Measurements from ENCODE around the gene CCDC158.
"Not testable (repeated sequence)": the region's sequence is repeated elsewhere in the genome, so short reads cannot be mapped to it uniquely, and the experiment has no call there.

The CCDC158 gene

GRCh38 chr4:76420762-76421581, at the start of gene CCDC158:
Gene CCDC158 (minus strand): TSS chr4:76421141. CDS start chr4:76403207, 17,934 bp downstream.
- DNase-seq = no peak

- no peak for DNase-seq
Measured at GRCh38 chr4:76470532-76470931, 49.6 kb upstream of the CCDC158 start.

DNA sequence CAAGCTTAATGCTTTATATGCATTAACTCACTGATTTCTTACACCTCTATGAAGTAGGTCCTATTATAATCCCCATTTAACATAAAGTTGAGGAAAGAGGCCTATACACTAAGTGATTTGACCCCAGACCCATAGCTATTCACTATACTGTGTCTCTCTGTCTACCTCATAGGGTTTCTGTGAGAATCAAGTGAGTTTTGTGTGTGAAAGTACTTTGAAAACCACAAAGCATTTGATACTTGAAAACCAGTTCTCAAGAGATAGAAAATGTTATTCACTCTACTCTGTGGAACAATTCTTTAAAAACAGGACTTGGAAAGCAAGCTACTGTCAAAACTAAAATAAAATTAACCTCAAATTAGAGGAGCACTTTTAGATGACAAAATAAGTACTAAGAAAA, 49.1 kb upstream of the CCDC158 start:
- no peak for DNase-seq

DNA sequence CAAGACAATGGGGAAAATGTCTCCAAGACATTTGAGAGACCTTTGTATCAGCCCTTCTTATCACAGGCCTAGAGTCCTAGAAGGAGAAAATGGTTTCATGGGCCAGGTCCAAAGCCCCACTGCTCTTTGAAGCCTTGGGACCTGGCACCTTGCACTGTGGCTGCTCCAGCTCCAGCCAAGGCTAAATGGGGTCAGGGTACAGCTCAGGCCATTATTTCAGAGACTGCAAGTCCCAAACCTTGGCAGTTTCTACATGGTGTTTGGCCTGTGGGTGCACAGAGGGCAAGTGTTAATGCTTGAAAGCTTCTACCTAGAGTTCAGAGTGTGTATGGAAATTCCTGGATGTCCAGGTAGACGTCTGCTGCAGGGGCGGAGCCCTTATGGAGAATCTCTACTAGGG, 42.6 kb upstream of the CCDC158 start:
- DNase-seq = no peak

GRCh38 chr4:76459291-76459723, 38.4 kb upstream of the CCDC158 start:
- no peak for DNase-seq

- no peak for DNase-seq
Measured at GRCh38 chr4:76458825-76459224, 37.9 kb upstream of the CCDC158 start.

DNA sequence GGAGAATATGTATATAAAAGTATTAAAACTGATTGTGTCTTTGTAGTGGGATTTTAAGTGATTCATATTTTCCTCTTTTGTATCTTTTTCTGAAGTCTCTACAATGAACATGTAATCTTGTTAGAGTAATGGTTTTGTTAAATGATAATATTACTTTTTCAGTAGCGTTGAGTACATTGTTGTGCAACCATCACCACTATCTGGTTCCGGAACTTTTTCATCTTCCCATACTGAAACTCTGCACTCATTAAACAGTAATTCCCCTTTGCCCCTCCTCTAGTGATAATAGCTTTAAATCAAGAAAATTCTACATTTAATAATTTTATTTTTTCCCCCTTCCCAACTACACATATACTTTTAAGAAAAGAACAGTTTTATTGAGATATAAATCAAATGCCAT, 37.4 kb upstream of the CCDC158 start:
- no peak for DNase-seq

GRCh38 chr4:76457885-76458284, 36.9 kb upstream of the CCDC158 start:
- DNase-seq = no peak

DNA sequence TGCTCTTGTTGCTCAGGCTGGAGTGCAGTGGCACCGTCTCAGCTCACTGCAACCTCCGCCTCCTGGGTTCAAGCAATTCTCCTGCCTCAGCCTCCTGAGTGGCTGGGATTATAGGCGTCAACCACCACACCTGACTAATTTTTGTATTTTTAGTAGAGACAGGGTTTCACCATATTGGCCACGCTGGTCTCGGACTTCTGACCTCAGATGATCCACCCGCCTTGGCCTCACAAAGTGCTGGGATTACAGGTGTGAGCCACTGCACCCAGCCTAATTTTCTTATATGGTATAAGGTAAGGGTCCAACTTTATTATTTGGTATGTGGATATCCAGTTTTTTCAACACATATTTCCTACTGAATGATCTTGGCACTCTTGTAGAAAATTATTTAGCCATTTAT, 33.1 kb upstream of the CCDC158 start:
- not testable (repeated sequence) for DNase-seq

DNA sequence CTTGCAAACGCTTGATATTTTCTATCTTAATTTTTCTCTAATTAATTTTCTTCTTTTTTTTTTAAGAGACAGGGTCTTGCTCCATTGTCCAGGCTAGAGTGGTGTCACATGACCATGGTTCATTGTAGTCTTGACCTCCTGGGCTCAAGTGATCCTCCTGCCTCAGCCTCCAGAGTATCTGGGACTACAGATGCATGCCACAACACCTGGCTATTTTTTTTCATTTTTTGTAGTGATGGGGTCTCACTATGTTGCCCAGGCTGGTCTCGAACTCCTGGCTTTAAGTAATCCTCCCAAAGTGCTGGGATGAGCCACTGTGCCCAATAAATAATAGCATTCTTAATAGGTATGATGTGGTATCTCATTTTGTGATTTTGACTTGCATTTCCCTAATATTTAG, 32.3 kb upstream of the CCDC158 start:
- no peak for DNase-seq

GRCh38 chr4:76449833-76450232, 28.9 kb upstream of the CCDC158 start:
- no peak for DNase-seq

DNA sequence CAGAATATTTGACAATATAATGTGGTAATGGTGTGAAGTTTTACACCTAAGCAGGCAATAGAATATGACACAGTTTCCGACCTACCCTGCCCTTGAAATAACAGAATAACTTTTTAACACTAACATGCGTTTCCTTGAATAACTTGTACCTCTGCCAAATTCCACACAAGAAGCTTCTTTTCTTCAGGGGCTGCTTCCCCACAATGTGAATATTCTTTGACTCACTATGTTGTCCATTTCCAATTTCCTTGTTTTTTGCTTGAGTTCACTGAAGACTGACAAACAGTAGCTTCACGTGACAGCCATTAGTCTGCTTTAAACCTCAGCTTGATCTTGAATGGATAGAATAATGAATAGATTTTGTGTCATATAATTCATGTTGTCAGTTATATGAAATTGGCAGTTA, 28.4 kb upstream of the CCDC158 start:
- no peak for DNase-seq

- DNase-seq = no peak
Measured at GRCh38 chr4:76448211-76448610, 27.3 kb upstream of the CCDC158 start.

DNA sequence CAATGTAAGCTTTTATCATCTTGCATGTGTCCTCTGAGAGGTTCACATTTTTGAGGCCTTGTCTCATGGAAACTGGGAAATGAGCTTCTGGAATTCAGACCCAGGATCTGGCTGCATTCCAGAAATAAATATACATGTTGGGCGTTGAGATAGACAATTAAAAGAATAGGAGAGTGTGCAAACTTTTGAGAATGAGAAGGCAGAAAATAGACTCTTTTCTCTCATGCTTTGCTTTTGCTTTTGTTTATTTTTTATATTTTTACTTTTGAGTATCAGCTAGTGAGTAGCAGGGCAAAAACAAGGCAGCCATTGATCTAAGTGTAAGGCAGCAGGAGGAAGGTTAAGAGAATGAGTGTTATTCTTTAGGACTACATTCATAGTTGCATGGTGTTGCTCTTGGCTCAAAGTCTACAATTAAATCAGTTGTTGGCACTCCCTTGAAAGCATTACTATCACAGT, 26.5 kb upstream of the CCDC158 start:
- DNase-seq = no peak

DNA sequence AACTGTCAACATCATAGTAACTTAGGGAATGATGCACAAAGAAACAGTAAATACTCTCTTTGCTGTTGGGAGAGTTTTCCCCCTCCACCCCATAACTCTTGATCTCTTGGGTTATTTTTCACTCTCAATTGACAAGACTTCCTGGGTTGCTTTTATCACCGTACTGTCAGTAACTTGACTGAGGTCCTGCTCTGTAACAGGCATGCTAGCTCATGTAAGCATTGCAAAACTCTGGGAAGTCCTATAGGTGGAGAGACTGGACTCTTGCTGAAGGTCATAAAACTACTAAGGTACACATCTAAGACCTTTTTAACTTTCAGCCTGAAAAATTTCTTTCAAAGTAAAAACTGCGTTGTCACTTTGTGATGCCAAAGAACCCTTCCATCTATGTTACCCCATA, 25.0 kb upstream of the CCDC158 start:
- no peak for DNase-seq

DNA sequence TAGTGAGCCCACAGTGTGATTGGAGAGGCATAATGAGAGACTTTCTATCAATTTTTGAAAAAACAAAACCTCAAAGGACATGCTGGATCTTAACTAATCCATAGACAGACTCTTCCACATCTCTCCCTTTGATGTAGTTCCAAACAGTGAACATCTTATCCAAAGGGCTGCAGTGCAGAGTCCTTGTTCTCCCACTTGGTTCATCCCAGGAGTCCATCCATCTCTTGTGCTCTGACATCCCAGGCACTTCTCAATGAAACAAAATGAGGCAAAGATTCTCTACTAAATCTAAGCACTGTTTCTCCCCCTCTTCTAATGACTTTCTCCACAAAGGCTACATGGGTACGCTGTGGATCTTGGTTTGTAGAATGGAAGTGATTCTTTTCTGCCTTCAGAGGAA, 22.4 kb upstream of the CCDC158 start:
- DNase-seq = no peak

GRCh38 chr4:76442807-76443206, 21.9 kb upstream of the CCDC158 start:
- DNase-seq = no peak

DNA sequence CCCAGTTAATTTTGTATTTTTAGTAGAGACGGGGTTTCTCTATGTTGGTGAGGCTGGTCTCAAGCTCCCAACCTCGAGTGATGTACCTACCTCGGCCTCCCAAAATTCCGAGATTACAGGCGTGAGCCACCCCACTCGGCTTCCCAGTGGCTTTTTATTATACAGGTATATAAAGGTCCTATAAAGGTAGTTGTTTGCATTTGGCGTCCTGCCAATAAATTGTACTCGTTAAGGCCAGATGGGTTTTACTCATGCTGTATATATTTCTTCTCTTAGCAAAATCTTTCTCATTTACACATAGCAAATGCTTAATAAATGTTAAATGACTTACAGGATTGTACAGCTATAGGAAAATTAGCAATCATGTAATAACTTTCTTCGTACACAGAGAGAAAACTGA, 20.9 kb upstream of the CCDC158 start:
- DNase-seq = no peak

DNA sequence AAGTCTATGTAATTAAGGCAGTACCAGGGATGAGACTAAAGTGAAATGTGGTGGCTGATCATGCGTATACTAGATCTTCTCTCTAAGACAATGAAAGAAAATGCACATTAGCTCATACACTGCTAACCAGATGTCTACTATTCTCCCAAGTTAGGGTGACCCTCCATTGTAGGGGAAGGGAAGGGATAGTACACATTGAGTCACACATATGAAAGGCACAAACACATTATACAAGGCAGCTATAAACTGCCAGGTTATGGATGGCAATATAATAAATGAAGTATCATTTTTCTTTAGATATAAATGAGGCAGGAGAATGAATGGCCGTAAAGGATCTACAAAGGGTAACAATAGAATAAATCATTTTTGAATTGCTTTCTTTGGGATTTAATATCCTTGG, 18.6 kb upstream of the CCDC158 start:
- DNase-seq = no peak

DNA sequence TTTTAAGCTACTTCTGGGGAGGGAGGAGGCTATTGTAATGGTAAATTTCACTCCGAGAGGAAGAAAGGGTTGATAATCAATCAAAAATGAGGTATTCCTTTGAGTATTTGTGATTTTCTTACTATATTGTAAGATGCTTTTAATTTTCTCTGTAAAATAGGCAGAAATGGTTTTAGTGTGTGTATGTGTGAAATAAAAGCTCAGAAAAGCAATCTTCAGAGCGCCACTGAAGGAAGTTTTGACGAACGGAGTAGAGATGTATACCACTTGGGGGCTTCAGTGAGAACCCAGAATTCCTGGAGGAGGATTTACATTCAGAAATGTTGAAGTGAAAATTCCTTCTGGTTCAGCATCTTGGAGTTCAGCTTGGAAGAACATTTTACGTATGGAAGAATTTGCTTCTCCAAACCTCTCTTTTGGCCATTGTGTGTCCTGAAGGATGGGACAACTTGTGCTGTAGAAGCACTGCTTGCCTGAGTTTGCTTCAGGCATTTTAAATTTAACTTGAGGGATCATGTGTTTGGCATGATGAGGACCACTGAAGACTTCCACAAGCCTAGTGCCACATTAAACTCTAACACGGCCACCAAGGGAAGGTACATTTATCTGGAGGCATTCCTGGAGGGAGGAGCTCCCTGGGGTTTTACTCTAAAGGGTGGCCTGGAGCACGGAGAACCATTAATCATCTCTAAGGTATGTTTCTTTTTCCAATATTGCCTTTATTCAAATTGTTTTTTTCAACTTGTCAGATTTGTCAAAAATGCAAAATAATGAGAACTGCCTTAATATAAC, 14.8 kb upstream of the CCDC158 start:
- no peak for DNase-seq

DNA sequence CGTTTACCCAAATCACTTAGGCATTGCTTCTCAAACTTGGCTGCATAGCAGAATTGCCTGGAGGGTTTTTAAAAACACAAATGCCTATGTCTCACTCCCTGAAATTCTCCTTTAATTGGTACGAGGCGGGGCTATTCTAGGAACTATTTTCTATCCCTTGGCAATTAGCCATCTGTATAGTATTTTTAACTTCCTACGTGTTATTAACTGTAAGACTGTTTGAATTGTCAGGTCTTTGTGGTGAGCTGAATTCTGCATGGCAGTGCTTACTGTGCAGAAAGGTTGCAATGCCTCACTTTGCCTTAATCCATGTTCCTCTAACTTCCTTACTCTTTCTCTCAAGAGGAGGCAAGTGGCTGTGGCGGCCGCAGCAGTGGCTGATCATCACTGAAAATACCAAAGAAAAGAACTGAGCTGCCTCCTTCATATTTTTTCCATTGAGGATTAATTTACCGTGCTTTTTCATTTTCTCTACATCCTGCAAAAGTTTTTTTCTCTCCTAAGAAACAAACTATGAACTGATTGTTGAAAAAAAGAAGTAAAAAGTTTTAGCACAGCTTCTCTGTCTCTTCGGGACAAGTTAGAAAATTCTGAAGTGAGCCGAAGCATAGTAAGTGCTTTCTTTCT, 14.1 kb upstream of the CCDC158 start, which contains the start of gene SHROOM3:
Gene SHROOM3, plus strand, starts transcription at position 329 of the 627 bp plus-strand sequence. CDS start 824 bp downstream, outside the sequence.
- no peak for DNase-seq

DNA sequence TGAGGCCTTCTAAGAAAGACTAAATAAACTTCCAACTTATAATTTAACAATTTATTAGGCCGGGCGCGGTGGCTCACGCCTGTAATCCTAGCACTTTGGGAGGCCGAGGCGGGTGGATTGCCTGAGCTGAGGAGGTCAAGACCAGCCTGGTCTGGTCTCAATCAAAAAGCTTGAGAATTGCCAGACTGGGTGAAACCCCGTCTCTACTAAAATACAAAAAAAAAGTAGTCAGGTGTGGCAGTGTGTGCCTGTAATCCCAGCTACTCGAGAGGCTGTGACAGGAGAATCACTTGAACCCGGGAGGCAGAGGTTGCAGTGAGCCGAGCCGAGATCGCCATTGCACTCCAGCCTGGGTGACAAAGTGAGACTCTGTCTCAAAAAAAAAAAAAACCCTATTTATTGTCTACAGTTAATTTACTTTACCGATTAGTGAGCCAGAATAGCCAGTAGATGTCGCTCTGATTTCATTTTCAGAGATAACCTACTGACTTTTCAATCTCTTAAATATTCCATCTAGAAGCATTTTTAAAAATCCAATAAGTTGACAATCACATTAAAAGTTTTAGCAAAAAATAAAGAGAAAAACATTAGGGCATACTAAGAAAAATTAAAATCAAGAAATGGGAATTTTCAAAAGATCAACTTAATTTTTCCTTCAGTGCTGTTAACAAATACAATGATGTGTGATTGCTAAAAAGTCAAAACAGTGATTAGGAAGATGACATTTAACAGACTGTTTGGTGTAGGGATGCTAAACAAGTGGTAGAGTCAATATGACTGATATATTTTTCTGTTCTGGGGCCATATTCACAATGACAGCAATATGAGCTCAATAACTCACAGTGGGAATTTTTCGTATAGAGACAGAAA, 9.8 kb upstream of the CCDC158 start:
- DNase-seq = no peak

All from NCI-H510A (cell line).